Measurements from ENCODE around the gene RRP7A.
"Not testable (repeated sequence)": the region's sequence is repeated elsewhere in the genome, so short reads cannot be mapped to it uniquely, and the experiment has no call there.

Gene RRP7A

GRCh38 chr22:42528591-42529307 lies 9.2 kb upstream of the RRP7A start:
- H2AFZ ChIP-seq (ENCODE audit: low read depth), result no peak overlapping the region
- H3K4me2 ChIP-seq, result no peak overlapping the region
- no peak for TF ChIP-seq CTCF (conservative IDR thresholded peaks at IDR 0.05; ENCODE audit: low read depth, low read length)
- H3K9ac ChIP-seq, result no peak overlapping the region
- H3K27me3 ChIP-seq (ENCODE audit: insufficient read depth, low read depth), result peaks cover 55% of the 10 kb centered on the region
- H3K79me2 ChIP-seq (ENCODE audit: insufficient read depth, low read depth), result no peaks in the 10 kb centered on the region
- H4K20me1 ChIP-seq (ENCODE audit: insufficient read depth), result no peaks in the 10 kb centered on the region
- H3K27ac ChIP-seq, result no peak overlapping the region
- no peak overlapping the region for H3K4me3 ChIP-seq (IDR thresholded peaks at IDR 0.05; ENCODE audit: insufficient read depth, low read depth, low read length)
- H3K36me3 ChIP-seq (ENCODE audit: insufficient read depth), result no peaks in the 10 kb centered on the region
- H3K4me1 ChIP-seq (ENCODE audit: low read depth, poor library complexity, severe bottlenecking), result peaks cover 15% of the 10 kb centered on the region

GRCh38 chr22:42522546-42522945 lies 3.0 kb upstream of the RRP7A start:
- H3K4me3 ChIP-seq (IDR thresholded peaks at IDR 0.05; ENCODE audit: insufficient read depth, low read depth, low read length), result no peak overlapping the region
- peaks cover 4% of the 10 kb centered on the region for H3K4me1 ChIP-seq (ENCODE audit: low read depth, poor library complexity, severe bottlenecking)
- H3K9ac ChIP-seq, result no peak overlapping the region
- TF ChIP-seq CTCF (conservative IDR thresholded peaks at IDR 0.05; ENCODE audit: low read depth, low read length), result no peak
- no peak overlapping the region for H2AFZ ChIP-seq (ENCODE audit: low read depth)
- peaks cover 15% of the 10 kb centered on the region for H3K27me3 ChIP-seq (ENCODE audit: insufficient read depth, low read depth)
- H3K4me2 ChIP-seq, result no peak overlapping the region
- H3K27ac ChIP-seq, result no peak overlapping the region
- H3K36me3 ChIP-seq (ENCODE audit: insufficient read depth), result no peaks in the 10 kb centered on the region
- H4K20me1 ChIP-seq (ENCODE audit: insufficient read depth), result no peaks in the 10 kb centered on the region
- H3K79me2 ChIP-seq (ENCODE audit: insufficient read depth, low read depth), result peaks cover 8% of the 10 kb centered on the region; the same call in 1 of the 2 replicates

GRCh38 chr22:42521228-42521546 lies 1.6 kb upstream of the RRP7A start:
- H3K79me2 ChIP-seq (ENCODE audit: insufficient read depth, low read depth), result peaks cover 11% of the 10 kb centered on the region; the same call in 1 of the 2 replicates
- no peak for TF ChIP-seq CTCF (conservative IDR thresholded peaks at IDR 0.05; ENCODE audit: low read depth, low read length)
- no peaks in the 10 kb centered on the region for H4K20me1 ChIP-seq (ENCODE audit: insufficient read depth)
- H3K4me2 ChIP-seq, result no peak overlapping the region
- H3K27me3 ChIP-seq (ENCODE audit: insufficient read depth, low read depth), result peaks cover 2% of the 10 kb centered on the region; the same call in 1 of the 2 replicates
- no peaks in the 10 kb centered on the region for H3K36me3 ChIP-seq (ENCODE audit: insufficient read depth)
- H3K4me3 ChIP-seq (IDR thresholded peaks at IDR 0.05; ENCODE audit: insufficient read depth, low read depth, low read length), result no peak overlapping the region
- H3K27ac ChIP-seq, result no peak overlapping the region
- no peak overlapping the region for H2AFZ ChIP-seq (ENCODE audit: low read depth)
- peaks cover 4% of the 10 kb centered on the region for H3K4me1 ChIP-seq (ENCODE audit: low read depth, poor library complexity, severe bottlenecking)
- no peak overlapping the region for H3K9ac ChIP-seq

GRCh38 chr22:42518638-42519524 lies 715 bp downstream of the RRP7A start:
- peak overlapping the region; percentile 51; the same call in 1 of the 2 replicates for H3K9ac ChIP-seq
- H3K4me2 ChIP-seq, result peak overlapping the region; percentile 95
- H3K79me2 ChIP-seq (ENCODE audit: insufficient read depth, low read depth), result peaks cover 11% of the 10 kb centered on the region; the same call in 1 of the 2 replicates
- not testable (repeated sequence) for H3K4me1 ChIP-seq (ENCODE audit: low read depth, poor library complexity, severe bottlenecking); H4K20me1 ChIP-seq (ENCODE audit: insufficient read depth); H3K27ac ChIP-seq; H3K4me3 ChIP-seq (IDR thresholded peaks at IDR 0.05; ENCODE audit: insufficient read depth, low read depth, low read length); H3K27me3 ChIP-seq (ENCODE audit: insufficient read depth, low read depth); H2AFZ ChIP-seq (ENCODE audit: low read depth); H3K36me3 ChIP-seq (ENCODE audit: insufficient read depth)

GRCh38 chr22:42517103-42517502 lies 2.5 kb downstream of the RRP7A start:
- H4K20me1 ChIP-seq (ENCODE audit: insufficient read depth); H3K4me1 ChIP-seq (ENCODE audit: low read depth, poor library complexity, severe bottlenecking); H2AFZ ChIP-seq (ENCODE audit: low read depth); H3K4me3 ChIP-seq (IDR thresholded peaks at IDR 0.05; ENCODE audit: insufficient read depth, low read depth, low read length); H3K4me2 ChIP-seq; H3K36me3 ChIP-seq (ENCODE audit: insufficient read depth); H3K27me3 ChIP-seq (ENCODE audit: insufficient read depth, low read depth); H3K9ac ChIP-seq; H3K27ac ChIP-seq: not testable (repeated sequence)
- H3K79me2 ChIP-seq (ENCODE audit: insufficient read depth, low read depth), result peaks cover 11% of the 10 kb centered on the region; the same call in 1 of the 2 replicates
